Activated naive CD8-positive, alpha-beta T cell treated with anti-CD3 and anti-CD28 coated beads for 36 hours (primary cell): ENCODE results near the gene METTL27. TPM values are rescaled to one million over a fixed set of nuclear protein-coding genes. Genes with fewer than 3 reads are reported as not detected.
"Not testable (repeated sequence)": the region's sequence is repeated elsewhere in the genome, so short reads cannot be mapped to it uniquely, and the experiment has no call there.

ENCODE experiments used
- DNase-seq: peaks from one replicate; pipeline ENCODE4 v3.0.0; 2021
- H3K27ac Mint-ChIP-seq: one replicate; pipeline ENCODE4 v1.8.0; 2022; ENCODE audit warnings: mild to moderate bottlenecking, moderate library complexity, mixed read lengths
- H3K27me3 Mint-ChIP-seq: one replicate; pipeline ENCODE4 v1.8.0; 2022; ENCODE audit warnings: mild to moderate bottlenecking, mixed read lengths
- H3K36me3 Mint-ChIP-seq: one replicate; pipeline ENCODE4 v1.8.0; 2021; ENCODE audit warnings: mild to moderate bottlenecking, mixed read lengths
- H3K4me1 Mint-ChIP-seq: one replicate; pipeline ENCODE4 v1.8.0; 2021; ENCODE audit warnings: mixed read lengths
- H3K4me3 Mint-ChIP-seq: one replicate; pipeline ENCODE4 v1.8.0; 2022; ENCODE audit warnings: mild to moderate bottlenecking, moderate library complexity, mixed read lengths
- H3K9me3 Mint-ChIP-seq: one replicate; pipeline ENCODE4 v1.8.0; 2022; ENCODE audit warnings: mixed read lengths
- total RNA-seq, 2 experiments: library from RNA; stranded (reverse); gene quantifications; one replicate each; pipeline ENCODE4 v1.2.3, GENCODE V29; 2021

Gene METTL27
- total RNA-seq, 2 experiments from 2014 or later = 0.23 to 0.40 TPM

DNA sequence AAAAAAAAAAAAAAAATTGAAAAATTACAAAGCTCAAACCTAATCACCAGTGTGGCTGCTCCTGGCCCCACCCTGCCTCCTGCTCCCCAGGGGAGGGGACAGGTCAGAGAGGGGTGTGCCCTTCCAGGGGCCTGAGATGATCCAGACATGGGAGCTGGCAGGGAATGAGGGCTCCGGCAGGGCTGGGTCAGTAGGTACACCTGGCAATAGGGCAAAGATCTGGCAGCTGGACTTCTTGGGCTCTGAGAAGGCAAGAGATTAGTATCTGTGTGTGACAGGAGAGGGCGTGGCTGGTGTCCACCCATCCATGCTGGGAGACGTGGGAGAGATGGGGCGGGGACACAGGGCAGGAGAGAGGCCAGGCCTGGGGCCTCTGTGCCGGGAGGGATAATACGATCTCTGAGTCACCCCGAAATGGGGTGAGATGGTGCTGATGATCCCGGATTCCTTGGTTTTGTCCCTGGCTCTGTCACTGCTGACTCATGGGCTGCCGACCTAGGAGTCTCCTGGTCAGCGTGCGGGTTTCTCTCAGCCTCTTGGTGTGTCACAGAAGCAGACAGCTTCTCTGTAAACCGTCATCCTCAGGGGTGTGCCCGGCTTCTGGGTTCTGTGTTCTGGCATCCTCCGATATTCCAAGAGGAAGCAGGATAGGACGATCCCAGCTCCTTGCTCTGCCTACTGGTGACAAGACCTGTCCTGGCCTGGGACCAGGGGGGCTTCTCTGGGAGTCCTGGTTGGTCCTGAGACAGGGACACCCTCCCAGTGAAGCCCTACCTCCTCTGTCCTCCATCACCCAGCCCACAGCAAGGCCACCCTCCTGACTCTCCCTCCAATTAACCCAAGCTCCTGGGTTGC is 19.8 kb downstream of the METTL27 start:
- H3K4me3 Mint-ChIP-seq = no peak overlapping the region
- H3K36me3 Mint-ChIP-seq = no peaks in the 10 kb centered on the region
- no peak for DNase-seq
- peaks cover 11% of the 10 kb centered on the region for H3K4me1 Mint-ChIP-seq
- no peak overlapping the region for H3K27ac Mint-ChIP-seq
- H3K27me3 Mint-ChIP-seq = peaks cover 17% of the 10 kb centered on the region
- no peaks in the 10 kb centered on the region for H3K9me3 Mint-ChIP-seq

DNA sequence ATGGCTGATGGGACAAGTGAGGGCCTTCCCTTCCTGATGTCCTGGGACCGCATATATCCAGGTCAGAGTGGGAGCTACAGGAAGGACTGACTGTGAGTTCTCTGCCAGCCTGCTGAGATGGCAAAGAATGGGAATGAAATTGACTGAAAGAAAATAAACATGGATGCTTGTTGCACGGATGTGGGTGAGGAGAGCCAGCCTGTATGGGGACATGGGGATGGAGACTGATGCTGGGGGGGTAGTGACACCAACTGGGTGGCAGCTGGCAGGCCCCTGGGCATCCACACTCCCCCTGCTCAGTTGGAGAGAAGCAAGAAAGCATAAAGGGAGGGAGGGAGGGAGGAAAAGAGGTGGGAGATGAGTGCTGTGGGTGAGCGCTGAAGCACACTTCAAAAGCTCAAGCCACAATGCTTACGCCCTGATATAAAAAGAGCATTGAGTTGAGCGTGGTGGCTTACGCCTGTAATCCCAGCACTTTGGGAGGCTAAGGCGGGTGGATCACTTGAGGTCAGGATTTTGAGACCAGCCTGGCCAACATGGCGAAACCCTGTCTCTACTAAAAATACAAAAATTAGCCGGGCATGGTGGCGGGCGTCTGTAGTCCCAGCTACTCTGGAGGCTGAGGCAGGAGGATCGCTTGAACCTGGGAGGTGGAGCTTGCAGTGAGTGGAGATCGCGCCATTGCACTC is 20.6 kb downstream of the METTL27 start:
- not testable (repeated sequence) for H3K4me3 Mint-ChIP-seq, H3K4me1 Mint-ChIP-seq, H3K27ac Mint-ChIP-seq, DNase-seq, H3K36me3 Mint-ChIP-seq, H3K9me3 Mint-ChIP-seq
- peaks cover 11% of the 10 kb centered on the region for H3K27me3 Mint-ChIP-seq

DNA sequence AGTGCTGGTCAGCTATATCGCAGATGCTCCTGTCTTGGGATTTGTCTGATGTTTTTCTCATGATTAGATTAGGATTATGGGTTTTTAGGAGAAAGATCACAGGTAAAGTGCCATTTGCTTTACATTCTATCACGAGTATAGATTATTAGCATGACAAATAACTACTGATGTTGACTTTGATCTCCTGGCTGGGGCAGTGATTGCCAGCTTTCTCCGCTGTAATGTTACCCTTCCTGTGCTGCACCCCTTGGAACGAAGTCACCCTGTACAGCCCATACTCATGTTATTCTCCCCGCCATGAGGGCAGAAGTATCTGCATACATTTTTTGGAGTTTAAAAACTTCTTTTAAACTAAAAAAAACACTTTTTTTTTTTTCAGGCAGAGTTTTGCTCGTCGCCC is 22.3 kb downstream of the METTL27 start:
- no peaks in the 10 kb centered on the region for H3K36me3 Mint-ChIP-seq
- H3K27ac Mint-ChIP-seq = no peak overlapping the region
- no peaks in the 10 kb centered on the region for H3K4me1 Mint-ChIP-seq
- H3K27me3 Mint-ChIP-seq = peaks cover 4% of the 10 kb centered on the region
- no peaks in the 10 kb centered on the region for H3K9me3 Mint-ChIP-seq
- DNase-seq = no peak
- H3K4me3 Mint-ChIP-seq = no peak overlapping the region

DNA sequence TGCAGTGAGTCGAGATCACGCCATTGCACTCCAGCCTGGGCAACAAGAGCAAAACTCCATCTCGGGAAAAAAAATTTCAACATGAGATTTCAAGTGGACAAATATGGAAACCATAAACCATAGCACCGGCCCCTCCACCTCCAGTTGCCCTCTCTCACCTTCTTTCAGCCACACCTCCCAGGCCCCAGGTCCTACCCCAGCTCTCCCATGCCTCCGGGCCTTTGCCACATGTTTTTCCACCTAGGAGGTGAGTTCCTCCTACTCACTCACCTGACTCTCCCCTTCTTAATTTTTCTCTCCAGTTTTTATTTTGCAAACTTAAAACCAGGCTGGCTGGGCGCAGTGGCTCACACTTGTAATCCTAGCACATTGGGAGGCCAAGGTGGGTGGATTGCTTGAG is 25.2 kb downstream of the METTL27 start:
- Mint-ChIP-seq H3K27me3 (peaks cover 15% of the 10 kb centered on the region), H3K9me3 (peaks cover 4% of the 10 kb centered on the region), H3K27ac (no peak overlapping the region), H3K4me1 (no peaks in the 10 kb centered on the region), H3K36me3 (no peaks in the 10 kb centered on the region), H3K4me3 (no peak overlapping the region)
- no peak for DNase-seq

DNA sequence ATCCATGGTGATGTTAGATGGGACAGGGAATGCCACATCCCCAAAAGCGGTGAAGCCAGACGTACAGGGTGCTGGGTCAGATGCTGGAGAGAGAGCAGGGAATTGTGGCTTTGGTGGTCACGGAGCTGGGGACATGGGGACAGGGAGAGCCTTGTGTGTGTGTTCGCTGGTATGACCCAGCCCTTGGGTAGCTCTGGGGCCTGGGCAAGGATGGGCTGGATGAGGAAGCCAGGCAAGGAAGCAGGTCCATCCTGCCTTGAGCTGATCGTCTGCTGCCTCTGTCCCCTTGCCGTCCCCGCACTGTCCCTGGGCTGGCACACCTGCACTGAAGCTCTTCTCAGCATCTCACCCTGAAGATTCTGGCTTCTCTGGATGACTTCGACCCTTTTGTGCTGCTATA is 26.9 kb downstream of the METTL27 start:
- no peaks in the 10 kb centered on the region for H3K4me1 Mint-ChIP-seq
- peaks cover 4% of the 10 kb centered on the region for H3K9me3 Mint-ChIP-seq
- no peak for DNase-seq
- H3K36me3 Mint-ChIP-seq = no peaks in the 10 kb centered on the region
- peaks cover 16% of the 10 kb centered on the region for H3K27me3 Mint-ChIP-seq
- H3K4me3 Mint-ChIP-seq = no peak overlapping the region
- no peak overlapping the region for H3K27ac Mint-ChIP-seq

DNA sequence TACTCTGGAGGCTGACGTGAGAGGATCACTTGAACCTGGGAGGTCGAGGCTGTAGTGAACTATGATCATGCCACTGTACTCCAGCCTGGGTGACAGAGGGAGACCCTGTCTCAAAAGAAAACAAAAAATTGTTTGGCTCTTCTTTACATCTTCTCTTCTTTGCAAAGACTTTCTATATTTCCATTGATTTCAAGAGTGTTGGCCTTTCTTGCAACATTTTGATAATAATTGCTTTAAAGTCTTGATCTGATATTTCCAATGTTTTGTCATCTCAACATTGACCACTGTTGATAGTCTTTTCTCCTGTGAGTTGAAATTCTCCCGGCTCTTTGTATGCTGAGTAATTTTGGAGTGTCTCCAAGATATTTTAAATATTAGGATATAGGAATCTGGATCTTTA is 29.3 kb downstream of the METTL27 start:
- H3K36me3 Mint-ChIP-seq = no peaks in the 10 kb centered on the region
- H3K27ac Mint-ChIP-seq = no peak overlapping the region
- H3K4me1 Mint-ChIP-seq = no peaks in the 10 kb centered on the region
- H3K27me3 Mint-ChIP-seq = peaks cover 20% of the 10 kb centered on the region
- no peak overlapping the region for H3K4me3 Mint-ChIP-seq
- peaks cover 4% of the 10 kb centered on the region for H3K9me3 Mint-ChIP-seq
- DNase-seq = no peak

DNA sequence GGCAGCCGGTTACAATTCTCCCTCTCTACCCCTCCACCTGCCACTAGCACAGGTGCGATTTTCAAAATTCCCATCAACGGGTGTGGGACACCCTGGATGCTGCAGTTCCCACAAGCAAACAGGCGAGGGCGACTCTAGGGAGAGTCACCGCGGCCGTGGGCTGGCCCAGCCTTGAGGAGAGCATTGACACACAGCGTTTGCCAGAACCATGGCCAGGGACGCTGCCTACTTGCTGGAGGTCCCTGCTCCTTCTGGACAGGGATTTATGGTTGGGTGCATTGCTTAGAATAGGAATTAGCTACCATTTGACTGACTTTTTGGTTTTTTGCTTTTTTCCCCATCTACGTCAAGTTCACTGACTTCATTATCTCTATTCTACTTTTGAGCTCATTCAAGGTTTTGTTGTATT is 30.6 kb downstream of the METTL27 start:
- Mint-ChIP-seq H3K27ac (no peak overlapping the region), H3K4me3 (no peak overlapping the region), H3K9me3 (peaks cover 4% of the 10 kb centered on the region), H3K4me1 (no peaks in the 10 kb centered on the region), H3K27me3 (peaks cover 20% of the 10 kb centered on the region), H3K36me3 (no peaks in the 10 kb centered on the region)
- DNase-seq = peak; percentile 55

DNA sequence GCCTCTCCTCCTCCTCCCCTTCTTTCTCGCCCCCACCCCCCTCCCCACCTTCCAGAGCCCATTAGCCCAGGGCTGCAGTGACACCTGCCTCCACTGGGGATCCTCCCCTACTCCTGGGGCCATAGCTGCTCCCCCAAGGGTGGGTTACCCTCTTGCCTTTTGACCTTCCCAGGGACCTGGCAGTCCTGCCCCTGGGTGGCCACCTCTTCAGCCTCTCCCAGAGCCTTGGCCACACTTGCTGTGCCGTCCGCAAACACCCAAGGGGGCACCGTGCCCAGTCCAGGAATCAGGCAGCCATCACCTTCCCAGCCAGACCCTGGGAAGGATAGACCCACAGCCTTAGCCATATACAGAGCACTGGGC is 31.3 kb downstream of the METTL27 start:
- peaks cover 20% of the 10 kb centered on the region for H3K27me3 Mint-ChIP-seq
- H3K27ac Mint-ChIP-seq = no peak overlapping the region
- no peaks in the 10 kb centered on the region for H3K4me1 Mint-ChIP-seq
- H3K9me3 Mint-ChIP-seq = peaks cover 4% of the 10 kb centered on the region
- no peak for DNase-seq
- no peak overlapping the region for H3K4me3 Mint-ChIP-seq
- H3K36me3 Mint-ChIP-seq = no peaks in the 10 kb centered on the region

DNA sequence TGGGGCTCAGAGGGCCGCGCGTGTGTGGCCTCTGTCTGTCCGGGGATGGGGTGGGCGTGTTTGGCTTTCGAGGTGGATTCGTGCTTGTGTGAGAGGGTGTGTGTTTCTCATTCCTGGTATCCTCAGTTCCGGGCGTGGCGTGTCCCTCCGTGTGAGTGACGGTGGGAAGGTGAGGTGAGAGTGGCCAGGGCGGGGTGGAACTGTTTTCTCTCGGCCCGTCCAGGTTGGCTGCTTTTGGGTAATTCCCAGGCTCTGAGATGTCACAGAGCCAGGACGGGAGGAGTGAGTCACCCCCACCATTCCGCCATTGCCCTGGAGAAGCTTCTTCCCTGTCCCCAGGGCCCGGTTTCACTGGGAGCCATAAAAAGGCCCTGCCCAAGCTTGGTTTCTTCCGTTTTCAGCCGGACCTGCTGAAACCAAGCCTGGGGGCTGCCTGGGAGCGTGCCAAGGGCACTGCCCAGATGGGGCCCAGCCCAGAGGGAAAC is 32.8 kb downstream of the METTL27 start:
- peaks cover 4% of the 10 kb centered on the region for H3K9me3 Mint-ChIP-seq
- no peak overlapping the region for H3K27ac Mint-ChIP-seq
- no peak for DNase-seq
- H3K27me3 Mint-ChIP-seq = peaks cover 20% of the 10 kb centered on the region
- H3K4me1 Mint-ChIP-seq = no peaks in the 10 kb centered on the region
- H3K36me3 Mint-ChIP-seq = no peaks in the 10 kb centered on the region
- no peak overlapping the region for H3K4me3 Mint-ChIP-seq

DNA sequence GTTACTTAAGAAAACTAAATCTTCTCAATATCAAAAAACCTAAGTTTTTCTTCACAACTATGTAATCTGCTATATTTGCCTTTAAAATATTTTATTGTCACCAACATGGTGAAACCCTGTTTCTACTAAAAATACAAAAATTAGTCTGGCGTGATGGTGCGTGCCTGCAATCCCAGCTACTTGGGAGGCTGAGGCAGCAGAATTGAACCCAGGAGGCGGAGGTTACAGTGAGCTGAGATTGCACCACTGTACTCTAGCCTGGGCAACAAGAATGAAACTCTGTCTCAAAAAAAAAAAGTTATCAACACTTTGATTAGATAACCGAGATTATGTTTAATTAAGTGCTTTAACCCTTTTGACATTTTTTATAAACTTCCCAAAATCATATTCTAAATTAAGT is 39.9 kb downstream of the METTL27 start:
- no peak for DNase-seq
- Mint-ChIP-seq H3K9me3 (no peaks in the 10 kb centered on the region), H3K27me3 (no peaks in the 10 kb centered on the region), H3K36me3 (no peaks in the 10 kb centered on the region), H3K4me1 (no peaks in the 10 kb centered on the region), H3K4me3 (no peak overlapping the region), H3K27ac (no peak overlapping the region)

DNA sequence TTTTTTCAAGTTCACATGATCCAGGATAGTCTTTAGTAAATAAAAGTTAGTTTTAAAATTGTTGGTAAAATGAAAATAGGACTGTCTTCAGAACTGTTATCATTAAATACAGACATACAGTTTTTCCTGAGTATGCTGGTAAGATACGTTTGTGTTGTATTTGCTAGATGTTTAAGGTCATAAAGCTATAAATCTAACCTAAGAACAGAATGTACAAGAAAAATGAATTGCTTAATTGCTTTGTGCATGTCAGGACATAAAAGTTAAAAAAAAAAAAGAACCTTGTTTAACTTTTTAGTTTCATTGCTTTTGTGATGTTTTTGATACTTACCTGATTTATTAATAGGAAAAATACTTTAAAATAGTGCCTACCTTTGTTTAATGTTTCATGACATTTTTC is 40.7 kb downstream of the METTL27 start:
- Mint-ChIP-seq H3K4me1 (no peaks in the 10 kb centered on the region), H3K36me3 (no peaks in the 10 kb centered on the region), H3K27me3 (no peaks in the 10 kb centered on the region), H3K9me3 (no peaks in the 10 kb centered on the region), H3K4me3 (no peak overlapping the region), H3K27ac (no peak overlapping the region)
- DNase-seq = no peak

DNA sequence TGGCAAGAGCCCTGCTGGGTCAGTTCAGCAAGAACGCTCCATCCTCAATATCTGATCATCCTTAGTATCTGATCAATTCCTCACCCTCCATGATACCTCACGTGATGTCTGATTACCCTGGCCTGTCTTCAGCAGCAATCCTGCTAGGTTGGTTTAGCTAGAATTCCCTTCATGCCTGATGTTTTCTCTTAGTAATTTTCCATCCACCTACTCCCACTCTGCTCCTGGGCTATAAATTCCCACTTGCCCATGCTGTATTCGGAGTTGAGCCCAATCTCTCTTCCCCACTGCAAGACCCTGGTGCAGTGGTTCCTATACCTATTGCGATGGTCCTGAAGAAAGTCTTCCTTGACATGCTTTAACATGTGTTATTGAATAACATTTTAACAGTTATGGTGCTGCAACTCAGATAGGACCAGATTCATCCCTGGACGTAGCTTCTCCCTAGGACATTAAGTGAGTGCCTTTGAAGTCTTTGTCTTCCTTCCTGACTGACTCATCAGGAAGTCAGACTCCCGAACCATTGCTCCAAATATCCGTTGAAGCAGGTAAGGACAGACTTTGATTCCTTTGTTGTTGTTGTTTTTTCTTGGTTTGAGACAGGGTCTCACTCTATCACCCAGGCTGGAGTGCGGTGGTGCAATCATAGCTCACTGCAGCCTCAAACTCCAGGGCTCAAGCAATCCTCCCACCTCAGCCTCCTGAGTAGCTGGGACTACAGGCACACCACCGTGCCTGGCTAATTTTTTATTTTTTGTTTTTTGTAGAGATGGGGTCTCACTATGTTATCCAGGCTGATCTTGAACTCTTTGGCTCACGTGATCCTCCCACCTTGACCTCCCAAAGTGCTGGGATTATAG is 42.8 kb downstream of the METTL27 start:
- Mint-ChIP-seq H3K4me3 (no peak overlapping the region), H3K36me3 (no peaks in the 10 kb centered on the region), H3K4me1 (no peaks in the 10 kb centered on the region), H3K27me3 (no peaks in the 10 kb centered on the region), H3K9me3 (no peaks in the 10 kb centered on the region), H3K27ac (no peak overlapping the region)
- no peak for DNase-seq

DNA sequence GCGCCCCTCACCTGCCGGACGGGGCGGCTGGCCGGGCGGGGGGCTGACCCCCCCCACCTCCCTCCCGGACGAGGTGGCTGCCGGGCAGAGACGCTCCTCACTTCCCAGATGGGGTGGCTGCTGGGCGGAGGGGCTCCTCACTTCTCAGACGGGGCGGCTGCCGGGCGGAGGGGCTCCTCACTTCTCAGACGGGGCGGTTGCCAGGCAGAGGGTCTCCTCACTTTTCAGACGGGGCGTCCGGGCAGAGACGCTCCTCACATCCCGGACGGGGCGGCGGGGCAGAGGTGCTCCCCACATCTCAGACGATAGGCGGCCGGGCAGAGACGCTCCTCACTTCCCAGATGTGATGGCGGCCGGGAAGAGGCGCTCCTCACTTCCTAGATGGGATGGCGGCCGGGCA is 45.1 kb downstream of the METTL27 start:
- H3K27ac Mint-ChIP-seq, H3K9me3 Mint-ChIP-seq, DNase-seq, H3K4me3 Mint-ChIP-seq, H3K36me3 Mint-ChIP-seq, H3K4me1 Mint-ChIP-seq, H3K27me3 Mint-ChIP-seq: not testable (repeated sequence)

DNA sequence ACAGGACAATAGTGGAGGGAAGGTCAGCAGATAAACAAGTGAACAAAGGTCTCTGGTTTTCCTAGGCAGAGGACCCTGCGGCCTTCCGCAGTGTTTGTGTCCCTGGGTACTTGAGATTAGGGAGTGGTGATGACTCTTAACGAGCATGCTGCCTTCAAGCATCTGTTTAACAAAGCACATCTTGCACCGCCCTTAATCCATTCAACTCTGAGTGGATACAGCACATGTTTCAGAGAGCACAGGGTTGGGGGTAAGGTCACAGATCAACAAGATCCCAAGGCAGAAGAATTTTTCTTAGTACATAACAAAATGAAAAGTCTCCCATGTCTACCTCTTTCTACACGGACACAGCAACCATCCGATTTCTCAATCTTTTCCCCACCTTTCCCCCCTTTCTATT is 45.7 kb downstream of the METTL27 start:
- H3K27ac Mint-ChIP-seq, H3K27me3 Mint-ChIP-seq, H3K9me3 Mint-ChIP-seq, H3K4me1 Mint-ChIP-seq, H3K36me3 Mint-ChIP-seq, H3K4me3 Mint-ChIP-seq, DNase-seq: not testable (repeated sequence)

DNA sequence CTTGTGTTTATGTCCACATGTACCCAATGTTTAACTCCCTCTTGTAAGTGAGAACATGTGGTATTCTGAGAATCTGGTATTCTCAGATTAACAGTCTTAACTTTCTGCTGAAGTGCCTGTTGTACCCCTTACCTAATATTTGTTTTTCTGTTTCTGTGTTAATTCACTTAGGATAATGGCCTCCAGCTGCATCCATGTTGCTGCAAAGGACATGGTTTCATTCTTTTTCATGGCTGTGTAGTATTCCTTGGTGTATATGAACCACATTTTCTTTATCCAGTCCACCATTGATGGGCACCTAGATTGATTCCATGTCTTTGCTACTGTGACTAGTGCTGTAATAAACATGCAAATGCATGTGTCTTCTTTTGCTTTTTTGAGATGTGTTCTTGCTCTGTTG is 47.1 kb downstream of the METTL27 start:
- not testable (repeated sequence) for H3K4me3 Mint-ChIP-seq, H3K9me3 Mint-ChIP-seq, H3K27me3 Mint-ChIP-seq, H3K4me1 Mint-ChIP-seq, H3K36me3 Mint-ChIP-seq, H3K27ac Mint-ChIP-seq, DNase-seq
